AG04449 (cell line): Measurements from ENCODE around the gene CSF3R.

Experiments used
- CTCF ChIA-PET: fragments of 350-600 bp; formaldehyde crosslinking; extraction: SDS; loops from one replicate; lab custom pipeline; 2021; ENCODE audit warnings: antibody characterized with exemption; lab: Yijun Ruan, JAX
- POLR2A ChIA-PET: fragments of 400-600, 350-600 bp; formaldehyde crosslinking; extraction: SDS; loops from one replicate; lab custom pipeline; 2020; ENCODE audit warnings: antibody characterized with exemption, inconsistent platforms; lab: Yijun Ruan, JAX
- DNase-seq: peaks from one replicate; pipeline ENCODE4 v3.0.0-alpha.2; 2010; ENCODE audit warnings: low read depth, low spot score
- H3K4me3 ChIP-seq: 2 replicates; pipeline ENCODE4 v1.5.1; 2011; ENCODE audit warnings: low read depth, mild to moderate bottlenecking, control low read depth, low read length
- CTCF ChIP-seq: IDR thresholded peaks from one replicate; pipeline ENCODE4 v1.5.1; 2011; ENCODE audit warnings: mild to moderate bottlenecking, moderate library complexity, low read length, control low read depth, inconsistent platforms; ENCODE audit not compliant: insufficient read depth; ENCODE audit errors: missing control alignments

Gene CSF3R

GRCh38 chr1:36528361-36529349 lies 45.9 kb upstream of the CSF3R start:
- CTCF ChIA-PET = interaction anchor here (2.2 kb wide), 1 partner anchor 13 kb away, joined by 9 read pairs; no protein-coding TSS in a partner anchor
- H3K4me3 ChIP-seq = no peak overlapping the region
- no peak for DNase-seq
- POLR2A ChIA-PET = no interaction called here
- TF ChIP-seq CTCF = no peak

GRCh38 chr1:36525166-36525565 lies 42.5 kb upstream of the CSF3R start:
- ChIA-PET POLR2A (no interaction called here), CTCF (interaction anchor here (1.4 kb wide), 1 partner anchor 9 kb away, joined by 14 read pairs; no protein-coding TSS in a partner anchor)
- DNase-seq = no peak
- H3K4me3 ChIP-seq = no peak overlapping the region
- no peak for TF ChIP-seq CTCF

- H3K4me3 ChIP-seq = no peak overlapping the region
- no peak for TF ChIP-seq CTCF
- ChIA-PET POLR2A (no interaction called here), CTCF (interaction anchor here (1.4 kb wide), 1 partner anchor 8 kb away, joined by 14 read pairs; no protein-coding TSS in a partner anchor)
- no peak for DNase-seq
Measured at GRCh38 chr1:36524359-36525062, 41.8 kb upstream of the CSF3R start.

GRCh38 chr1:36523850-36524249 lies 41.1 kb upstream of the CSF3R start:
- POLR2A ChIA-PET = no interaction called here
- no peak for DNase-seq
- TF ChIP-seq CTCF = no peak
- CTCF ChIA-PET = interaction anchor here (0.9 kb wide), 1 partner anchor 9 kb away, joined by 3 read pairs; no protein-coding TSS in a partner anchor
- H3K4me3 ChIP-seq = no peak overlapping the region

GRCh38 chr1:36523230-36523495 lies 40.5 kb upstream of the CSF3R start:
- ChIA-PET CTCF (interaction anchor here (0.9 kb wide), 1 partner anchor 8 kb away, joined by 3 read pairs; no protein-coding TSS in a partner anchor), POLR2A (no interaction called here)
- DNase-seq = no peak
- no peak overlapping the region for H3K4me3 ChIP-seq
- TF ChIP-seq CTCF = no peak
